Heart left ventricle (tissue), 16 donors: ENCODE measurements around the gene AZIN2. TPM values are rescaled to one million over a fixed set of nuclear protein-coding genes. Genes with fewer than 3 reads are reported as not detected.

ENCODE experiments used
- ATAC-seq, 4 donors: fragments of 200-7000 bp; cut with Tn5 transposase; one replicate each; pipeline ENCODE4 v1.9.1; 2020 to 2022; ENCODE audit warnings: moderate library complexity in 4 of 4, mild to moderate bottlenecking in 3 of 4, moderate number of reproducible peaks in 1 of 4
- DNase-seq, 5 donors: peaks; one replicate each; pipeline ENCODE4 v3.0.0-alpha.2; 2020
- H3K27ac ChIP-seq, 12 donors: fragments of 200-600 bp; sonication (generic) in 4 of 12; one replicate each; pipeline versions ENCODE4 v1.5.0 to v1.8.0; 2016 to 2022; ENCODE audit warnings: mild to moderate bottlenecking in 2 of 12
- H3K27me3 ChIP-seq, 9 donors: fragments of 200-600 bp; sonication (generic) in 2 of 9; one replicate each; pipeline versions ENCODE4 v1.5.1 to v1.8.0; 2016 to 2022; ENCODE audit warnings: mild to moderate bottlenecking in 3 of 9
- H3K36me3 ChIP-seq, 9 donors: fragments of 200-600 bp; sonication (generic) in 2 of 9; one replicate each; pipeline versions ENCODE4 v1.5.0 to v1.8.0; 2018 to 2022; ENCODE audit warnings: mild to moderate bottlenecking in 2 of 9
- H3K4me1 ChIP-seq, 12 donors: fragments of 200-600 bp; sonication (generic) in 4 of 12; one replicate each; pipeline versions ENCODE4 v1.5.0 to v1.8.0; 2016 to 2022; ENCODE audit warnings: mild to moderate bottlenecking in 3 of 12
- H3K4me3 ChIP-seq, 12 donors: fragments of 200-600 bp; sonication (generic) in 4 of 12; one replicate each; pipeline versions ENCODE4 v1.5.0 to v1.8.0; 2017 to 2022; ENCODE audit warnings: mild to moderate bottlenecking in 9 of 12, moderate library complexity in 4 of 12
- H3K9me3 ChIP-seq, 12 donors: fragments of 200-600 bp; sonication (generic) in 4 of 12; one replicate each; pipeline versions ENCODE4 v1.5.0 to v1.8.0; 2016 to 2022; ENCODE audit warnings: mild to moderate bottlenecking in 1 of 12
- CTCF ChIP-seq, 12 donors: fragments of 200-600 bp; sonication (generic) in 4 of 12; IDR thresholded peaks; one replicate each; pipeline versions ENCODE4 v1.5.0 to v1.8.0; 2018 to 2022; ENCODE audit warnings: antibody characterized with exemption in 12 of 12, mild to moderate bottlenecking in 5 of 12
- POLR2A ChIP-seq, 2 donors: fragments of 450-650 bp; IDR thresholded peaks; one replicate each; pipeline ENCODE4 v1.6.1; 2017; ENCODE audit warnings: antibody characterized with exemption in 2 of 2, mild to moderate bottlenecking in 2 of 2, moderate library complexity in 2 of 2
- WGBS, 4 donors: extraction: QIAGEN DNeasy Blood & Tissue Kit in 2 of 4; methylation state at CpG; one replicate each; pipeline versions ENCODE4 v1.1.5 to v1.1.7; 2013 to 2018; 5-methylcytosine and 5-hydroxymethylcytosine counted together
- intact Hi-C, 10 donors: fragments of 100-400 bp; cut with DNase I; formaldehyde crosslinking; loops; one replicate each; pipeline versions ENCODE4 v1.11.1 to v1.14.2; 2022
- polyA plus RNA-seq, 2 donors: library from polyadenylated mRNA; stranded (reverse); fragments of 200-250 nt; gene quantifications; one replicate each; pipeline ENCODE4 v1.2.3, GENCODE V29; 2013
- total RNA-seq, 9 donors: library from RNA; depleted of rRNA in 2 of 9; stranded (reverse); fragments of >200 nt in 2 of 9; fragmentation: NEBNext Ultra II Directional in 3 of 9; extraction: Animal tissue kit (Norgen Biotek cat#: 25700) in 3 of 9; gene quantifications; one replicate each; pipeline versions ENCODE4 v1.1.0 to v1.2.4, GENCODE V29; 2016 to 2023
- donor health status: ischemic (EF 13 %, LVEDD 7.1; RV severe dilation, severe dysfunction).
- donor health status: healthy with polysubstance abuse.
- donor health status: DM: no; HTN: yes; CAD: no.
- donor health status: DM: no; HTN: no; CAD: no.
- donor health status: ischemic (EF 25% LVEDD 6.9; RV normal size, moderate dysfunction).
- donor health status: ischemic (EF 25% LVEDD 5.7; RV mildly dilated, moderate dysfunction).
- donor health status: healthy.
- donor health status: DM: yes; HTN: yes; CAD: no.
- donor health status: ischemic (EF 35%, LVEDD 5.7; RV mildly dilated, moderate dysfunction).
- donor health status: nonischemic (EF 11% LVEDD 7.7; RV severe dilation, severe dysfunction).
- donor health status: DM: yes; HTN: yes; CAD: no.
- donor health status: PGD.
- donor health status: ischemic (EF 29% LVEDD 5.4; RV normal size, mild dysfunction).
- donor health status: nonischemic (EF 23%, LVEDD 6.1; RV moderate dilation, normal function).

Gene AZIN2
- total and polyA plus RNA-seq, 11 donors, result 1.3 to 5.4 (median 3.1) TPM

- peak overlapping the region in 7 of 12 donors; percentile 7 to 78 (median 66) for H3K27ac ChIP-seq
- no peak overlapping the region for H3K4me3 ChIP-seq
- TF ChIP-seq POLR2A (IDR thresholded peaks at IDR 0.05), result no peak
- no peak for TF ChIP-seq CTCF (IDR thresholded peaks at IDR 0.05)
- peaks cover 12 to 42% (median 32%) of the 10 kb centered on the region in 12 donors for H3K4me1 ChIP-seq
- peak in 1 of 5 donors; percentile 42 for DNase-seq
- intact Hi-C loops, result no loop called here
- no peak for ATAC-seq
- no peaks in the 10 kb centered on the region for H3K27me3 ChIP-seq
- no peaks in the 10 kb centered on the region for H3K9me3 ChIP-seq
- 69 to 82% (median 75%) methylated on average over 5 to 7 of the region's 7 CpGs for WGBS, 4 donors
- H3K36me3 ChIP-seq, result peaks cover 0 to 34% (median 15%) of the 10 kb centered on the region in 9 donors
These were observed 70.2 kb downstream of the AZIN2 start for GRCh38 chr1:33151116-33151515.

GRCh38 chr1:33152685-33153432 lies 71.9 kb downstream of the AZIN2 start:
- no peaks in the 10 kb centered on the region for H3K9me3 ChIP-seq
- peaks cover 0 to 20% (median 5%) of the 10 kb centered on the region in 9 donors for H3K36me3 ChIP-seq
- DNase-seq (peak; percentile 89 to 94 (median 90)), ATAC-seq (peak; percentile 91 to 97 (median 94))
- no peaks in the 10 kb centered on the region for H3K27me3 ChIP-seq
- no peak for TF ChIP-seq CTCF (IDR thresholded peaks at IDR 0.05)
- no peak for TF ChIP-seq POLR2A (IDR thresholded peaks at IDR 0.05)
- 60 to 77% (median 66%) methylated on average over 2 of the region's 2 CpGs for WGBS, 4 donors
- H3K4me3 ChIP-seq, result no peak overlapping the region
- peaks cover 12 to 48% (median 35%) of the 10 kb centered on the region in 12 donors for H3K4me1 ChIP-seq
- peak overlapping the region in 11 of 12 donors; percentile 37 to 85 (median 77) for H3K27ac ChIP-seq
- intact Hi-C loops, result loop anchor here in 3 of 10 donors (1.0 to 2.0 kb wide), 3 partner anchors 18 to 28 kb away; no protein-coding TSS in a partner anchor

GRCh38 chr1:33153650-33154049 lies 72.7 kb downstream of the AZIN2 start:
- no peak overlapping the region for H3K4me3 ChIP-seq
- WGBS, 4 donors, result 89 to 98% (median 93%) methylated on average over 2 of the region's 2 CpGs
- ATAC-seq (no peak), DNase-seq (no peak)
- H3K36me3 ChIP-seq, result peaks cover 0 to 27% (median 13%) of the 10 kb centered on the region in 9 donors
- H3K27me3 ChIP-seq, result no peaks in the 10 kb centered on the region
- peaks cover 12 to 48% (median 35%) of the 10 kb centered on the region in 12 donors for H3K4me1 ChIP-seq
- TF ChIP-seq CTCF (IDR thresholded peaks at IDR 0.05) (no peak), POLR2A (IDR thresholded peaks at IDR 0.05) (no peak)
- intact Hi-C loops, result loop anchor here in 3 of 10 donors (1.0 to 2.0 kb wide), 3 partner anchors 17 to 27 kb away; no protein-coding TSS in a partner anchor
- H3K9me3 ChIP-seq, result no peaks in the 10 kb centered on the region
- H3K27ac ChIP-seq, result peak overlapping the region in 11 of 12 donors; percentile 33 to 85 (median 77)

GRCh38 chr1:33155877-33156538 lies 75.1 kb downstream of the AZIN2 start:
- no peak for TF ChIP-seq CTCF (IDR thresholded peaks at IDR 0.05)
- no peak for TF ChIP-seq POLR2A (IDR thresholded peaks at IDR 0.05)
- no peaks in the 10 kb centered on the region for H3K27me3 ChIP-seq
- peaks cover 12 to 53% (median 40%) of the 10 kb centered on the region in 12 donors for H3K4me1 ChIP-seq
- H3K27ac ChIP-seq, result peak overlapping the region in 3 of 12 donors; percentile 19 to 44 (median 28)
- DNase-seq, result peak in 1 of 5 donors; percentile 55
- H3K9me3 ChIP-seq, result no peaks in the 10 kb centered on the region
- no peak for ATAC-seq
- H3K4me3 ChIP-seq, result no peak overlapping the region
- 60 to 67% (median 63%) methylated on average over 4 of the region's 4 CpGs for WGBS, 4 donors
- peaks cover 0 to 29% (median 21%) of the 10 kb centered on the region in 9 donors for H3K36me3 ChIP-seq
- intact Hi-C loops, result no loop called here
